Mesendoderm (in vitro differentiated cells): ENCODE measurements around the gene STEAP4.

ENCODE experiments used
- DNase-seq: peaks from one replicate; pipeline ENCODE4 v3.0.0; 2013
- H2AK5ac ChIP-seq: 2 replicates; pipeline ENCODE4 v1.6.1; 2013; ENCODE audit warnings: low read length, inconsistent platforms
- H2BK120ac ChIP-seq: 2 replicates; pipeline ENCODE4 v1.6.1; 2013; ENCODE audit warnings: low read depth, mild to moderate bottlenecking, low read length, moderate library complexity, mixed read lengths
- H2BK15ac ChIP-seq: replicated peaks from 2 replicates; pipeline ENCODE4 v1.6.1; 2013; ENCODE audit warnings: low read depth, mild to moderate bottlenecking, moderate library complexity
- H2BK5ac ChIP-seq: 2 replicates; pipeline ENCODE4 v1.6.1; 2013; ENCODE audit warnings: low read length, inconsistent platforms
- H3K18ac ChIP-seq: 2 replicates; pipeline ENCODE4 v1.6.1; 2013; ENCODE audit warnings: mild to moderate bottlenecking, low read length, mixed read lengths
- H3K23ac ChIP-seq: one replicate; pipeline ENCODE4 v1.6.1; 2013; ENCODE audit warnings: low read length
- H3K27ac ChIP-seq: 2 replicates; pipeline ENCODE4 v1.5.1; 2013; ENCODE audit warnings: low read depth, mild to moderate bottlenecking, inconsistent platforms, low read length, moderate library complexity
- H3K27me3 ChIP-seq: 2 replicates; pipeline ENCODE4 v1.6.1; 2013; ENCODE audit warnings: low read length, control low read depth, mild to moderate bottlenecking, inconsistent platforms; ENCODE audit not compliant: insufficient read depth, poor library complexity
- H3K36me3 ChIP-seq: 2 replicates; pipeline ENCODE4 v1.6.1; 2013; ENCODE audit warnings: low read length, inconsistent platforms; ENCODE audit not compliant: control insufficient read depth, insufficient read depth
- H3K4ac ChIP-seq: one replicate; pipeline ENCODE4 v1.6.1; 2013; ENCODE audit warnings: low read depth, mild to moderate bottlenecking, low read length, moderate library complexity
- H3K4me1 ChIP-seq: 2 replicates; pipeline ENCODE4 v1.6.1; 2013; ENCODE audit warnings: low read depth, low read length, inconsistent platforms; ENCODE audit not compliant: control insufficient read depth
- H3K4me2 ChIP-seq: 2 replicates; pipeline ENCODE4 v1.6.1; 2013; ENCODE audit warnings: low read length
- H3K4me3 ChIP-seq: 2 replicates; pipeline ENCODE4 v1.5.1; 2013; ENCODE audit warnings: mild to moderate bottlenecking, low read length
- H3K56ac ChIP-seq: one replicate; pipeline ENCODE4 v1.6.1; 2013; ENCODE audit warnings: low read length
- H3K79me1 ChIP-seq: 2 replicates; pipeline ENCODE4 v1.6.1; 2013; ENCODE audit warnings: low read length, inconsistent platforms
- H3K79me2 ChIP-seq: 2 replicates; pipeline ENCODE4 v1.6.1; 2013; ENCODE audit warnings: mild to moderate bottlenecking, low read length; ENCODE audit not compliant: control insufficient read depth, insufficient read depth
- H3K9ac ChIP-seq: 2 replicates; pipeline ENCODE4 v1.6.1; 2013; ENCODE audit warnings: low read length, inconsistent platforms
- H4K5ac ChIP-seq: one replicate; pipeline ENCODE4 v1.6.1; 2013; ENCODE audit warnings: low read length
- H4K8ac ChIP-seq: one replicate; pipeline ENCODE4 v1.6.1; 2013; ENCODE audit warnings: low read depth, mild to moderate bottlenecking, control low read depth, low read length, moderate library complexity
- WGBS: extraction: QIAGEN DNeasy Blood & Tissue Kit; methylation state at CpG from one replicate; pipeline ENCODE4 v1.1.7; 2013; ENCODE audit warnings: low lambda C conversion rate, missing lambda C conversion rate; ENCODE audit not compliant: insufficient coverage; ENCODE audit errors: extremely low coverage; 5-methylcytosine and 5-hydroxymethylcytosine counted together

Gene STEAP4

DNA sequence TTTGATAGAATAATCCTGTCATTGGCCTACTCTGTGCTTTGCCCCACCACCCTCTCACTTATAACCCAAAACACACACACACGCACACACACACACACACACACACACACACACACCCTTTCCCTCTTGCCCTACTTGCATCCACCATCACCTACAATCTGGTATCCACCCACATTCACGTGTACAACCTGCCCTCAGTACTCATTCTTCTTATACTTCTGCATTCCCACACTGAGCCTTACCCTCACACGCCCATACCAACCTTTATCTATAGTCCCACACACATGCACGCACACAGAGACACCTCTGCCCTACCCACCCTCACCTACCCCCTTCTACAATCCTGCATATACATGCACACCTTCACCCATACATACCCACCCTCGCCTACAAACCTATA is 76.0 kb downstream of the STEAP4 start:
- Histone ChIP-seq H3K18ac (no peak overlapping the region), H2BK15ac (no peak overlapping the region), H3K27me3 (no peaks in the 10 kb centered on the region), H3K9ac (no peak overlapping the region), H3K27ac (no peak overlapping the region), H4K8ac (no peak overlapping the region), H2AK5ac (no peak overlapping the region), H4K5ac (no peak overlapping the region), H3K56ac (no peak overlapping the region), H3K36me3 (no peaks in the 10 kb centered on the region), H3K4ac (no peak overlapping the region), H3K4me2 (no peak overlapping the region), H3K79me2 (no peaks in the 10 kb centered on the region), H3K79me1 (no peaks in the 10 kb centered on the region), H2BK120ac (no peak overlapping the region), H3K4me3 (no peak overlapping the region), H3K4me1 (no peaks in the 10 kb centered on the region), H2BK5ac (no peak overlapping the region), H3K23ac (no peak overlapping the region)
- 100% methylated on average over 3 of the region's 5 CpGs for WGBS
- no peak for DNase-seq

DNA sequence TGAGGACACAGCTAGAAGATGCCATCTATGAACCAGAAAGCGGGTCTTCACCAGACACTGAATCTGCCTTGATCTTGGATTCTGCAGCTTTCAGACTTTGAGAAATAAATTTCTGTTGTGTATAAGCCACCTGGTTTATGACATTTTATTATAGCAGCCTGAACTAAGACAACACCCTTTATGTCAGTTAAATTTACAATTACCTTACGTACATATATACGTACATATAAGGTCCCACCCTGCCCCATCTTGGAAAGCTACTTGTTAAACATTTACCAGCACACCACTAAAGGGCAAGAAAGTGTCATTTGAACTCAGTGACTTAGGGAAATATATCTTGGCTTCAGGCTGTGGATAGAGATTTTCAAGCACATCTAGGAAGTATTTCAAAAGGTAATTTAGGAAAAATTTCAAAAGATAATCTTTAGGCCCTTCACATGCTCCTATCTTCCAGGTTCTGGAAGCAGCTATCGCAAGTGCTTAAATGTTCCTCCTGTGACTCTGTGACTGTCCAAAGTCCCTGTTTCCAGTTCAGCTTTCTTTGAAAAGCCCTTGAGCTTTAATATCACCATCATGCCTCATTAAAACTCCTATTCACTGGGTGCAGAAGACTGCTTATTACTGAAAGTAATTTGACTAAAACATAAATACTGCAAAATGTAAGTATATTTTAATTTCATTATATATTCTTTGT is 77.2 kb downstream of the STEAP4 start:
- Histone ChIP-seq H3K18ac (no peak overlapping the region), H3K4me3 (no peak overlapping the region), H3K36me3 (no peaks in the 10 kb centered on the region), H3K4ac (no peak overlapping the region), H3K27me3 (no peaks in the 10 kb centered on the region), H3K79me1 (no peaks in the 10 kb centered on the region), H3K4me1 (no peaks in the 10 kb centered on the region), H2BK15ac (no peak overlapping the region), H3K79me2 (no peaks in the 10 kb centered on the region), H4K8ac (no peak overlapping the region), H3K4me2 (no peak overlapping the region), H2BK120ac (no peak overlapping the region), H3K23ac (no peak overlapping the region), H3K56ac (no peak overlapping the region), H3K9ac (no peak overlapping the region), H3K27ac (no peak overlapping the region), H4K5ac (no peak overlapping the region), H2AK5ac (no peak overlapping the region), H2BK5ac (no peak overlapping the region)
- no peak for DNase-seq
- no CpG with 5 or more reads among the region's 4 CpGs for WGBS

DNA sequence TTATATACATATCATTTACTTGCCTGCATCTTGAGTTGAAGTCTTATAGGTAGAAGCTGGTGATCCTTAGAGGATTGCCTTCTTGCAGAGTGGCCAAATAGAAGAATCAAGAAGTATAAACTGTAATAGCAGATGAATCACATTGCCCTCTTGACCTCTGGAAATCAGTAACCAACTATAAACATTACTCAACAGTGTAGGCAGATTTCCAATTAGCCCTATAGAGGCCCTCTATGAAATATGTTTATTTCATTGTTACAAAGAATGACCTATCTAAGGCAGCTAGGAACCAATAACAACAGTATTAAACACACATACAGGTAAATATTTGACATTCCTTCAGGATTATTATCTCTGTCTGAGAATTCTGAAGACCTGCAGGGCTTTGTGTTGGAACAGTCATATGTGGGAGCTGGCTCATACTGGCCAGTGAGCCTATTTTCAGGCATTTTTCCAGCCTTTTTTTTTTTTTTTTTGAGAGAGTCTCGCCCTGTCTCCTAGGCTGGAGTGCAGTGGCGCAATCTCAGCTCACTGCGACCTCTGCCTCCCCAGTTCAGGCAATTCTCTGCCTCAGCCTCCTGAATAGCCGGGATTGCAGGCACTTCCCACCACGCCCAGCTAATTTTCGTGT is 79.7 kb downstream of the STEAP4 start:
- Histone ChIP-seq H3K79me2 (no peaks in the 10 kb centered on the region), H2AK5ac (no peak overlapping the region), H4K8ac (no peak overlapping the region), H4K5ac (no peak overlapping the region), H3K18ac (no peak overlapping the region), H3K27ac (no peak overlapping the region), H2BK15ac (no peak overlapping the region), H2BK5ac (no peak overlapping the region), H3K23ac (no peak overlapping the region), H3K9ac (no peak overlapping the region), H3K4me2 (no peak overlapping the region), H3K27me3 (no peaks in the 10 kb centered on the region), H3K36me3 (no peaks in the 10 kb centered on the region), H3K4ac (no peak overlapping the region), H3K79me1 (no peaks in the 10 kb centered on the region), H3K4me1 (no peaks in the 10 kb centered on the region), H2BK120ac (no peak overlapping the region), H3K56ac (no peak overlapping the region), H3K4me3 (no peak overlapping the region)
- DNase-seq: peak; percentile 2
- no CpG with 5 or more reads among the region's 6 CpGs for WGBS

DNA sequence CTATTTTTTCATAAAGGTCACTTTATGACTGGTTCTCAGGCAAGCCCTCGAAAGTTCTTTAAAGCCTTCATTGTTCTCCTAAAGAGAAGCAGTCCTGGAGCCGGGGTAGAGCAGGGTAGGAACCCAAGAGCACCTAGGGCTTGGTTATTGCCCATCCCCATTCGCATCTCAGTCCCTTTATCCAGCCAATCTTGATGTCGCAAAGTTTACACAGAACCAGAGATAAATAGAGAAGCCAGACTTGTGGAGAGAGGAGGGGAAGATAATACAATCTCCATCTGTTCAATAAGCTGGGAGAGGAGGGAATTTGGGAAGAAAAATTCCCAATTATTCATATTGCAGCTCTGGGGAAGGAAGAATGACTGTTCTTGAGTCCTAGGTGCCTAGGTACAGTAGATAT is 80.5 kb downstream of the STEAP4 start:
- no peak overlapping the region for H4K5ac ChIP-seq
- H3K27ac ChIP-seq: no peak overlapping the region
- no peak overlapping the region for H2AK5ac ChIP-seq
- no peak overlapping the region for H3K56ac ChIP-seq
- H2BK15ac ChIP-seq: no peak overlapping the region
- no peak for DNase-seq
- H2BK120ac ChIP-seq: no peak overlapping the region
- WGBS: no CpG with 5 or more reads among the region's 4 CpGs
- no peak overlapping the region for H3K4ac ChIP-seq
- no peaks in the 10 kb centered on the region for H3K36me3 ChIP-seq
- H3K79me2 ChIP-seq: no peaks in the 10 kb centered on the region
- no peak overlapping the region for H3K18ac ChIP-seq
- no peak overlapping the region for H2BK5ac ChIP-seq
- H4K8ac ChIP-seq: no peak overlapping the region
- H3K4me1 ChIP-seq: no peaks in the 10 kb centered on the region
- H3K27me3 ChIP-seq: no peaks in the 10 kb centered on the region
- no peak overlapping the region for H3K4me3 ChIP-seq
- no peak overlapping the region for H3K23ac ChIP-seq
- no peak overlapping the region for H3K9ac ChIP-seq
- no peak overlapping the region for H3K4me2 ChIP-seq
- H3K79me1 ChIP-seq: no peaks in the 10 kb centered on the region

DNA sequence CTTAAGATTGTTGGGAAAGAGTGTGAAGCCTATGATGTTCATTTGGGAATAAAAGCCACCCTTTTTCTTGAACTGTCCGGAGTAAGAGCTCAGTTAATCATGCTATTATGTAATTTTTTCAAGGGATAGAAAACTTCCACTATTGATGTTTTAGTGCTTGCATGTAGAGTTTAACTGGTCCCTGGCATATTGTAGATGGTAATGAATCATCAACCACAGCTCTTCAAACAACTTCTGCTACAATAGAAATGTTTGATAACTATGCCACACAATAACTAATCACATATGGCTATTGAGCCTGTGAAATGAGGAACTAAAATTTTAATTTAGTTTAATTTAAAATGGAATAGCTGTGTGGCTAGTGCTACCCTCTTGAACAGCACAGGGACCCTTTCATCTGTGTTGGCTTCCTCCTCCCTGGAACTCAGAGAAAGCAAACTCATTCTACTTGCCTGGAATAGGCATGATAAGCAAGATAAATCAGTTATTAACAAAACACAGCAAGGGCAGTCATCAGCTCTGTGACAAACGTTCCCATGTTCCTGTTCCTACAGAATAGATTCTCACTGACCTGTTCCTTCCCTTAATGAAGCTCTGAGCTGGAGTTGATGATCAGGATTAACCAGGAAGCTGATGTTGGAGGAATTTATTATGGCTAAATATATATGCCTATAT is 82.0 kb downstream of the STEAP4 start:
- Histone ChIP-seq H3K79me2 (no peaks in the 10 kb centered on the region), H3K56ac (no peak overlapping the region), H2BK15ac (no peak overlapping the region), H4K8ac (no peak overlapping the region), H3K4ac (no peak overlapping the region), H2BK5ac (no peak overlapping the region), H3K27ac (no peak overlapping the region), H3K36me3 (no peaks in the 10 kb centered on the region), H3K4me3 (no peak overlapping the region), H2AK5ac (no peak overlapping the region), H3K23ac (no peak overlapping the region), H3K4me1 (no peaks in the 10 kb centered on the region), H4K5ac (no peak overlapping the region), H2BK120ac (no peak overlapping the region), H3K27me3 (no peaks in the 10 kb centered on the region), H3K18ac (no peak overlapping the region), H3K9ac (no peak overlapping the region), H3K79me1 (no peaks in the 10 kb centered on the region), H3K4me2 (no peak overlapping the region)
- no CpG with 5 or more reads among the region's 2 CpGs for WGBS
- no peak for DNase-seq
